Fibroblast of pulmonary artery (primary cell): Measurements from ENCODE around the gene RAE1.
A peak's percentile ranks its signal among the peaks of the same experiment; 100 is the strongest.

Experiments used
- DNase-seq: peaks from one replicate; pipeline ENCODE4 v3.0.0-alpha.2; 2010; ENCODE audit warnings: low read depth
- H3K4me3 ChIP-seq: replicated peaks from 2 replicates; pipeline ENCODE4 v1.5.1; 2011; ENCODE audit warnings: low read depth, mild to moderate bottlenecking, control low read depth, low read length, moderate library complexity
- CTCF ChIP-seq: IDR thresholded peaks from 2 replicates; pipeline ENCODE4 v1.5.1; 2011; ENCODE audit warnings: mild to moderate bottlenecking, control low read depth, low read length, inconsistent platforms; ENCODE audit errors: missing control alignments

RAE1 gene

GRCh38 chr20:57425150-57426013 is 74.3 kb downstream of the RAE1 start:
- no peak for TF ChIP-seq CTCF
- DNase-seq, result peak; percentile 40
- H3K4me3 ChIP-seq, result no peak overlapping the region

- H3K4me3 ChIP-seq, result no peak overlapping the region
- DNase-seq, result no peak
- TF ChIP-seq CTCF, result no peak
These were observed 75.2 kb downstream of the RAE1 start for GRCh38 chr20:57426271-57426689.

GRCh38 chr20:57426831-57427230 is 75.8 kb downstream of the RAE1 start:
- TF ChIP-seq CTCF, result no peak
- no peak for DNase-seq
- H3K4me3 ChIP-seq, result no peak overlapping the region

- H3K4me3 ChIP-seq, result no peak overlapping the region
- no peak for TF ChIP-seq CTCF
- DNase-seq, result no peak
These were observed 77.5 kb downstream of the RAE1 start for GRCh38 chr20:57428324-57429158.
